GM20000 (cell line): ENCODE data around the gene ADAMTSL3.

Experiments
- DNase-seq: peaks from one replicate; pipeline ENCODE4 v3.0.0; 2012; ENCODE audit warnings: low spot score
- CTCF ChIP-seq: IDR thresholded peaks from 2 replicates; pipeline ENCODE4 v1.5.1; 2012; ENCODE audit warnings: mild to moderate bottlenecking, control low read depth; ENCODE audit errors: extremely low read depth, missing control alignments

Gene ADAMTSL3

GRCh38 chr15:83767741-83768140 is 113.8 kb downstream of the ADAMTSL3 start:
- TF ChIP-seq CTCF = no peak
- DNase-seq = no peak

- no peak for TF ChIP-seq CTCF
- no peak for DNase-seq
These were observed 115.6 kb downstream of the ADAMTSL3 start for GRCh38 chr15:83769411-83769999.

DNA sequence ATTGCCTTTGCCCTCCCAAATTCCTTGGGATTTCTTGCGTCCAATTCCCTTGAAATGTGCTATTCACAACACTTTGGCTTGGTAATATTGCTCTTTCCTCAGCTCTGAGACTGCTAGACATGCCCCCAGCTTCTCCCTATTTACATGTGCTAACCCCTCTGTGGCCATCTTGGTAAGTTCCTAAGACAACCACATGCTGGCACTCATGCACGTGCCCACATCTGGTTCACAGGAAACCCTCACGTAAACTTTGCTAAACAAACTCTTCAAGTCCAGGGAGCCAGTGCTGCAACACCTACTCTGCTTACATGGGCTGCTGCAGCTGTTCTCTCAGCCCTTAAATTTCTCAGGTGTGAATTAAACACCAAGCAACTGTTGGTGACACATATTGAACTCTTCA is 121.8 kb downstream of the ADAMTSL3 start:
- no peak for DNase-seq
- TF ChIP-seq CTCF = no peak

- no peak for DNase-seq
- TF ChIP-seq CTCF = no peak
These were observed 123.1 kb downstream of the ADAMTSL3 start for GRCh38 chr15:83776986-83777385.

DNA sequence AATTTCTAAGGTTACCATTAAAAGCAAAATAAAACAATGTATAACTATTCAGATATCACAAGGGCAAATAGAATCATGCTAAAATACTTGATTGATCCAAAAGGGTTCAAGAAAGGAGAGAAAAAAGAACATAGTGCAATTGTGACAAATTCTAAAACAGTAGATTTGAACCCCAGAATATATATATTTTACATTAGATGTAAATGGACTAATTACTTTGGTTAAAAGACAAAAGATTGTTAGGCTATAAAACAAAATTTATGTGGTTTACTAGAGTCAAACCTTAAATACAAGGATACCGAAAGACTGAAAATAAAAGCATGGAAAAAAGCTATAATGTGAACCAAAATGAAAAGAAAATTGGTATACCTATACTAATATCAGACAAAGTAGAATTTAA is 129.3 kb downstream of the ADAMTSL3 start:
- DNase-seq = no peak
- no peak for TF ChIP-seq CTCF

DNA sequence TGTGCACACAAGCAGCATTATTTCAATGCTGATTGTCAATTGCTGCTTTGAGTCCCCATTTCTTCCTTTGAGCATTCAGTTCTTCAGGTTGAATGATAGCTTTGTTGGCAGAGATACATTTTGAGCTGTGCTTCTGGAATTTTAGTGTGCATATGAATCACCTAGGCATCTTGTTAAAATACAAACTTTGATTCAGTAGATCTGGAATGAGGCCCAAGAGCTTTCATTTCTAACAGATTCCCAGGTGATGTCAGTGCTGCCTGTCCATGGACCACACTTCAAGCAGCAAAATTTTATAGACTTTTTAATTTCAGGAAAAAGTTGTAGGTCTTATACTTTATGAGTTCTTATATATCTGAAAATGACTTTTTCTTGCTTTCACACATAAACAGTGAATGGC is 131.1 kb downstream of the ADAMTSL3 start:
- no peak for TF ChIP-seq CTCF
- no peak for DNase-seq

DNA sequence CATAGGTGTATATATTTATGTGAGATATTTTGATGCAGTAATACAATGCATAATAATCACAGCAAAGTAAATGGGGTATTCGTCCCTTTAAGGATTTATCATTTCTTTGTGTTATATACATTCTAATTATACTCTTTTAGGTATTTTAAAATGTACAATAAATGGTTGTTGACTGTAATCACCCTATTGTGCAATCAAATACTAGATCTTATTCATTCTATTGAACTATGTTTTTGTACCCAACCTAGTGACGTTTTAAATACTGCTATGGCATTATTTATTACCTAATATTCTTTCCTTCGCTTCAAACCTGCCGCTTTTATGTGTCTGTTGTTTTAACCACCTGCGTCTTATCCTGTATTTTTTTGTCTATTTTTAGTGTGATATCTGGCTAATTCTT is 132.4 kb downstream of the ADAMTSL3 start:
- TF ChIP-seq CTCF = no peak
- DNase-seq = no peak
